GM12878 (cell line): ENCODE results near the gene ING4. TPM values are rescaled to one million over a fixed set of nuclear protein-coding genes. Genes with fewer than 3 reads are reported as not detected.

Experiments used
- ATAC-seq: fragments of 200-7000 bp; cut with Tn5 transposase; 3 replicates; pipeline ENCODE4 v1.9.1; 2020; ENCODE audit warnings: mild to moderate bottlenecking, moderate library complexity
- BruUV-seq: library from RNA; stranded (reverse); fragments of 400-500 nt; replicated peaks from 2 replicates; lab custom pipeline; 2021; lab: Mats Ljungman, UMichigan
- CTCF ChIA-PET: fragments of 300-600 bp; sonication (Branson Sonifier 250); formaldehyde crosslinking; extraction: SDS; loops from one replicate; lab custom pipeline; 2021; ENCODE audit warnings: inconsistent platforms; lab: Yijun Ruan, JAX
- POLR2A ChIA-PET: fragments of 350-600 bp; formaldehyde crosslinking; extraction: SDS; loops from one replicate; lab custom pipeline; 2021; ENCODE audit warnings: inconsistent platforms; lab: Charles Lee
- RAD21 ChIA-PET: fragments of 300-600 bp; sonication (Branson Sonifier 250); formaldehyde crosslinking; loops from one replicate; lab custom pipeline; 2023; ENCODE audit warnings: antibody characterized with exemption; ENCODE audit not compliant: unreplicated experiment; lab: Charles Lee
- SMC1A ChIA-PET: fragments of 300-600 bp; sonication (Branson Sonifier 250); formaldehyde crosslinking; loops from one replicate; lab custom pipeline; 2023; ENCODE audit not compliant: unreplicated experiment, uncharacterized antibody; lab: Charles Lee
- DNase-seq: peaks from one replicate; pipeline ENCODE4 v3.0.0-alpha.2; 2011; ENCODE audit warnings: low read depth, low spot score
- FAIRE-seq: peaks from 3 replicates; lab custom pipeline; 2011; peaks lifted over from hg19 to GRCh38; lab: Jason Lieb, UNC
- H2AFZ ChIP-seq: 2 replicates; pipeline ENCODE4 v1.6.0; 2011; ENCODE audit warnings: low read depth, low read length, control low read depth; ENCODE audit not compliant: control insufficient read depth
- H3K27ac ChIP-seq: 2 replicates; pipeline ENCODE4 v1.5.1; 2011; ENCODE audit warnings: control low read depth; ENCODE audit not compliant: control insufficient read depth, insufficient read depth
- H3K27me3 ChIP-seq, 2 experiments: replicated peaks in 1 of 2; 2 replicates each; pipeline versions ENCODE4 v1.6.0 to v1.6.1; 2011; ENCODE audit warnings: low read length in 1 of 2; ENCODE audit not compliant: control insufficient read depth in 2 of 2, insufficient read depth in 2 of 2
- H3K36me3 ChIP-seq, 2 experiments: 2 replicates each; pipeline ENCODE4 v1.5.1; 2011; ENCODE audit warnings: low read length in 1 of 2; ENCODE audit not compliant: control insufficient read depth in 2 of 2, insufficient read depth in 2 of 2
- H3K4me1 ChIP-seq: 2 replicates; pipeline ENCODE4 v1.6.1; 2011; ENCODE audit warnings: mild to moderate bottlenecking, low read length, moderate library complexity, mixed read lengths; ENCODE audit not compliant: control insufficient read depth, insufficient read depth
- H3K4me2 ChIP-seq: 2 replicates; pipeline ENCODE4 v1.6.0; 2011; ENCODE audit warnings: control low read depth; ENCODE audit not compliant: control insufficient read depth, insufficient read depth
- H3K4me3 ChIP-seq: fragments of 200-600 bp; sonication (generic); 2 replicates; pipeline ENCODE4 v1.5.1; 2016
- H3K79me2 ChIP-seq: 2 replicates; pipeline ENCODE4 v1.6.0; 2011; ENCODE audit warnings: low read length; ENCODE audit not compliant: control insufficient read depth, insufficient read depth
- H3K9ac ChIP-seq: 2 replicates; pipeline ENCODE4 v1.8.0; 2011; ENCODE audit warnings: low read length, control low read depth, mixed read lengths; ENCODE audit not compliant: control insufficient read depth, insufficient read depth
- H3K9me3 ChIP-seq: replicated peaks from 3 replicates; pipeline ENCODE4 v1.5.1; 2011; ENCODE audit warnings: mild to moderate bottlenecking, low read length; ENCODE audit not compliant: control insufficient read depth, insufficient read depth
- H4K20me1 ChIP-seq: 2 replicates; pipeline ENCODE4 v1.6.0; 2011; ENCODE audit not compliant: control insufficient read depth, insufficient read depth
- CHD4 ChIP-seq: fragments of 200-600 bp; sonication (generic); IDR thresholded peaks from 2 replicates; pipeline ENCODE4 v1.6.1; 2016; ENCODE audit warnings: mild to moderate bottlenecking
- FOS ChIP-seq: IDR thresholded peaks from 3 replicates; pipeline ENCODE4 v1.6.1; 2011; ENCODE audit warnings: borderline replicate concordance; ENCODE audit not compliant: insufficient read length; ENCODE audit errors: extremely low read depth
- HCFC1 ChIP-seq: fragments of 150-350 bp; IDR thresholded peaks from 2 replicates; pipeline ENCODE4 v1.6.1; 2014; ENCODE audit warnings: low read length
- HDAC2 ChIP-seq: fragments of 200-600 bp; sonication (generic); IDR thresholded peaks from 2 replicates; pipeline ENCODE4 v1.6.1; 2017
- HDAC6 ChIP-seq: fragments of 200-600 bp; sonication (generic); IDR thresholded peaks from one replicate; pipeline ENCODE4 v1.8.0; 2017; ENCODE audit warnings: antibody characterized with exemption; ENCODE audit not compliant: unreplicated experiment
- JUNB ChIP-seq: IDR thresholded peaks from 2 replicates; pipeline ENCODE4 v1.6.1; 2016; ENCODE audit warnings: antibody characterized with exemption, mild to moderate bottlenecking
- POLR2AphosphoS5 ChIP-seq: IDR thresholded peaks from 2 replicates; pipeline ENCODE4 v1.6.1; 2011; ENCODE audit warnings: mild to moderate bottlenecking, low read length, inconsistent platforms
- SMAD1 ChIP-seq: fragments of 450-650 bp; IDR thresholded peaks from 2 replicates; pipeline ENCODE4 v1.6.1; 2018; ENCODE audit warnings: mild to moderate bottlenecking, low read depth; ENCODE audit not compliant: partially characterized antibody
- SMARCA5 ChIP-seq: fragments of 450-650 bp; IDR thresholded peaks from 2 replicates; pipeline ENCODE4 v1.6.1; 2017; ENCODE audit warnings: mild to moderate bottlenecking
- SREBF1 ChIP-seq: IDR thresholded peaks from 2 replicates; pipeline ENCODE4 v1.6.1; 2012; ENCODE audit warnings: mild to moderate bottlenecking, low read length
- SREBF2 ChIP-seq: IDR thresholded peaks from 2 replicates; pipeline ENCODE4 v1.6.1; 2012; ENCODE audit warnings: mild to moderate bottlenecking, low read length
- TARDBP ChIP-seq: IDR thresholded peaks from 2 replicates; pipeline ENCODE4 v1.6.1; 2016; ENCODE audit warnings: borderline replicate concordance
- YBX1 ChIP-seq: fragments of 450-650 bp; IDR thresholded peaks from 2 replicates; pipeline ENCODE4 v1.6.1; 2016; ENCODE audit warnings: antibody characterized with exemption
- ZNF274 ChIP-seq: IDR thresholded peaks from one replicate; pipeline ENCODE4 v1.8.0; 2011; ENCODE audit not compliant: insufficient read length, insufficient read depth
- WGBS: methylation state at CpG from one replicate; pipeline ENCODE4 v1.1.6; 2016; ENCODE audit warnings: low lambda C conversion rate; ENCODE audit not compliant: insufficient replicate concordance, insufficient coverage; ENCODE audit errors: missing lambda C conversion rate; 5-methylcytosine and 5-hydroxymethylcytosine counted together
- in situ Hi-C: fragments of 300-500 bp; cut with MboI; formaldehyde crosslinking; loops from 9 replicates; pipeline ENCODE4 v1.14.3; 2018; ENCODE audit warnings: mixed read lengths
- intact Hi-C: fragments of 100-400 bp; cut with micrococcal nuclease; formaldehyde crosslinking; loops from one replicate; pipeline ENCODE4 v1.14.2; 2022; ENCODE audit not compliant: unreplicated experiment
- polyA plus RNA-seq, 11 experiments: library from polyadenylated mRNA; depleted of rRNA in 4 of 11; unstranded in 6 of 11; stranded (reverse) in 5 of 11; fragments of >200 nt; fragmentation: Nextera tagmentation in 4 of 11; fragmentation: Illumina TruSeq in 1 of 11; extraction: Ambion mirVana in 4 of 11; extraction: Trizol in 1 of 11; gene quantifications; 1 replicate in 1 of 11; 2 replicates in 10 of 11; pipeline versions ENCODE4 v1.2.1 to v1.2.3, GENCODE V29; 2011 to 2016; ENCODE audit warnings: inconsistent platforms in 2 of 11, missing spikeins in 2 of 11, low read depth in 1 of 11
- total RNA-seq, 4 experiments: library from RNA; depleted of rRNA in 3 of 4; stranded (reverse); fragments of >200 nt in 3 of 4; fragmentation: Illumina TruSeq in 1 of 4; extraction: Trizol in 1 of 4; gene quantifications; 2 replicates each; pipeline versions ENCODE4 v1.2.1 to v1.2.3, GENCODE V29; 2013 to 2021
- TF ChIP-seq, protein P1 (sequence below): IDR thresholded peaks from 2 replicates; pipeline ENCODE4 v1.6.1; 2011; ENCODE audit warnings: borderline replicate concordance, low read depth, mild to moderate bottlenecking, moderate library complexity, low read length; ENCODE audit not compliant: insufficient read depth, poor library complexity, severe bottlenecking

The ING4 gene
- total and polyA plus RNA-seq, 10 of the 15 experiments (the other 5 are each of a cell fraction or from before 2014, with no cell fraction given): 7.2 to 53.9 (median 21.8) TPM

- Histone ChIP-seq H3K4me3 (peak overlapping the region; percentile 57), H3K27ac (peak overlapping the region; percentile 90), H2AFZ (0 out of 2 replicates have a peak overlapping the region, but pooled peaks have one; percentile 67), H3K9me3 (no peaks in the 10 kb centered on the region), H3K36me3 (no peaks in the 10 kb centered on the region), H3K27me3 (no peaks in the 10 kb centered on the region), H3K4me1 (peaks cover 48% of the 10 kb centered on the region), H3K9ac (peak overlapping the region; percentile 81), H4K20me1 (no peaks in the 10 kb centered on the region), H3K79me2 (peaks cover 14% of the 10 kb centered on the region), H3K4me2 (peak overlapping the region; percentile 98)
- ChIA-PET SMC1A (interaction anchor here (0.8 to 4.5 kb wide), 9 partner anchors 13 to 188 kb away, joined by 3 to 23 read pairs (median 5); partner anchors contain the start of genes ACRBP and CHD4), CTCF (interaction anchor here (1.2 to 4.4 kb wide), 4 partner anchors 9 to 148 kb away, joined by 3 to 22 read pairs (median 4); no protein-coding TSS in a partner anchor), POLR2A (interaction anchor here (0.6 to 3.4 kb wide), 12 partner anchors 13 to 222 kb away, joined by 3 to 23 read pairs (median 4); partner anchors contain the start of genes MLF2 and ZNF384), RAD21 (interaction anchor here (0.6 to 3.4 kb wide), 5 partner anchors 14 to 186 kb away, joined by 3 to 24 read pairs (median 3); partner anchors contain the start of gene CD27)
- in situ Hi-C loops (no loop called here), intact Hi-C loops (no loop called here)
- BruUV-seq: no TSS peak
- DNase-seq (no peak), ATAC-seq (no peak), FAIRE-seq (no peak)
- 77% methylated on average over 4 of the region's 5 CpGs for WGBS
- TF ChIP-seq SREBF1 (no peak), HDAC6 (no peak), HDAC2 (no peak), SREBF2 (no peak), FOS (no peak), TARDBP (no peak), JUNB (no peak), ZNF274 (no peak), HCFC1 (no peak), SMAD1 (no peak), SMARCA5 (no peak), CHD4 (no peak), POLR2AphosphoS5 (no peak), YBX1 (no peak)
- TF ChIP-seq, protein P1, sequence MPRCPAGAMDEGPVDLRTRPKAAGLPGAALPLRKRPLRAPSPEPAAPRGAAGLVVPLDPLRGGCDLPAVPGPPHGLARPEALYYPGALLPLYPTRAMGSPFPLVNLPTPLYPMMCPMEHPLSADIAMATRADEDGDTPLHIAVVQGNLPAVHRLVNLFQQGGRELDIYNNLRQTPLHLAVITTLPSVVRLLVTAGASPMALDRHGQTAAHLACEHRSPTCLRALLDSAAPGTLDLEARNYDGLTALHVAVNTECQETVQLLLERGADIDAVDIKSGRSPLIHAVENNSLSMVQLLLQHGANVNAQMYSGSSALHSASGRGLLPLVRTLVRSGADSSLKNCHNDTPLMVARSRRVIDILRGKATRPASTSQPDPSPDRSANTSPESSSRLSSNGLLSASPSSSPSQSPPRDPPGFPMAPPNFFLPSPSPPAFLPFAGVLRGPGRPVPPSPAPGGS: no peak
Measured at GRCh38 chr12:6630736-6631135, 32.2 kb downstream of the ING4 start.
